Measurements from ENCODE around the gene PHACTR4.
"Not testable (repeated sequence)": the region's sequence is repeated elsewhere in the genome, so short reads cannot be mapped to it uniquely, and the experiment has no call there.

The PHACTR4 gene

GRCh38 chr1:28437924-28438699 lies 68.6 kb downstream of the PHACTR4 start:
- no peak for DNase-seq

GRCh38 chr1:28439320-28439719 lies 69.8 kb downstream of the PHACTR4 start:
- DNase-seq, result no peak

GRCh38 chr1:28441674-28442073 lies 72.1 kb downstream of the PHACTR4 start:
- DNase-seq, result no peak

GRCh38 chr1:28443550-28443949 lies 74.0 kb downstream of the PHACTR4 start:
- DNase-seq, result no peak

GRCh38 chr1:28447679-28448078 lies 78.1 kb downstream of the PHACTR4 start:
- no peak for DNase-seq

GRCh38 chr1:28448094-28448611 lies 78.6 kb downstream of the PHACTR4 start:
- not testable (repeated sequence) for DNase-seq

GRCh38 chr1:28449904-28450303 lies 80.4 kb downstream of the PHACTR4 start:
- DNase-seq, result no peak

- no peak for DNase-seq
These were observed 81.0 kb downstream of the PHACTR4 start for GRCh38 chr1:28450561-28450960.

- no peak for DNase-seq
These were observed 81.5 kb downstream of the PHACTR4 start for GRCh38 chr1:28451011-28451410.

- no peak for DNase-seq
These were observed 86.5 kb downstream of the PHACTR4 start for GRCh38 chr1:28456078-28456477.

GRCh38 chr1:28457678-28458077 lies 88.1 kb downstream of the PHACTR4 start:
- DNase-seq, result no peak

- no peak for DNase-seq
These were observed 89.0 kb downstream of the PHACTR4 start for GRCh38 chr1:28458237-28459228.

- DNase-seq, result no peak
These were observed 96.8 kb downstream of the PHACTR4 start for GRCh38 chr1:28466226-28466778.

GRCh38 chr1:28470146-28470545 lies 100.6 kb downstream of the PHACTR4 start:
- no peak for DNase-seq

- DNase-seq, result not testable (repeated sequence)
These were observed 110.0 kb downstream of the PHACTR4 start for GRCh38 chr1:28479497-28479896.

GRCh38 chr1:28480308-28480707 lies 110.8 kb downstream of the PHACTR4 start:
- DNase-seq, result no peak

- DNase-seq, result no peak
These were observed 112.6 kb downstream of the PHACTR4 start for GRCh38 chr1:28482138-28482537.

- no peak for DNase-seq
These were observed 113.2 kb downstream of the PHACTR4 start for GRCh38 chr1:28482702-28483101.

GRCh38 chr1:28494737-28495136 lies 125.2 kb downstream of the PHACTR4 start:
- DNase-seq, result no peak

- no peak for DNase-seq
These were observed 130.0 kb downstream of the PHACTR4 start for GRCh38 chr1:28499553-28499952.

- no peak for DNase-seq
These were observed 132.4 kb downstream of the PHACTR4 start for GRCh38 chr1:28501925-28502324.

GRCh38 chr1:28503117-28503516 lies 133.6 kb downstream of the PHACTR4 start:
- no peak for DNase-seq

Data from activated effector memory CD4-positive, alpha-beta T cell treated with Interleukin-2 at 50 U/mL for 16 hours (primary cell).